ENCODE measurements around the gene CSDE1. TPM values are rescaled to one million over a fixed set of nuclear protein-coding genes. Genes with fewer than 3 reads are reported as not detected.
"Not testable (repeated sequence)": the region's sequence is repeated elsewhere in the genome, so short reads cannot be mapped to it uniquely, and the experiment has no call there.

CSDE1 gene
- total RNA-seq (2014; rRNA removed; shearing (Covaris generic)): 170 and 190 TPM in 2 replicates

GRCh38 chr1:114757455-114758255 lies at the start of gene CSDE1:
Gene CSDE1 (minus strand): TSS chr1:114757984. CDS start chr1:114739890, 18,094 bp downstream.
- in situ Hi-C loops (cut with HindIII; ENCODE audit: low sequenced_read_pairs): no loop called here

GRCh38 chr1:114804449-114804848 lies 46.7 kb upstream of the CSDE1 start:
- DNase-seq (ENCODE audit: low spot score); in situ Hi-C loops (cut with HindIII; ENCODE audit: low sequenced_read_pairs): not testable (repeated sequence)

More at GRCh38 chr1:114757455-114758255, at the start of gene CSDE1:
- peak; percentile 97 for DNase-seq (ENCODE audit: low spot score)

DNA sequence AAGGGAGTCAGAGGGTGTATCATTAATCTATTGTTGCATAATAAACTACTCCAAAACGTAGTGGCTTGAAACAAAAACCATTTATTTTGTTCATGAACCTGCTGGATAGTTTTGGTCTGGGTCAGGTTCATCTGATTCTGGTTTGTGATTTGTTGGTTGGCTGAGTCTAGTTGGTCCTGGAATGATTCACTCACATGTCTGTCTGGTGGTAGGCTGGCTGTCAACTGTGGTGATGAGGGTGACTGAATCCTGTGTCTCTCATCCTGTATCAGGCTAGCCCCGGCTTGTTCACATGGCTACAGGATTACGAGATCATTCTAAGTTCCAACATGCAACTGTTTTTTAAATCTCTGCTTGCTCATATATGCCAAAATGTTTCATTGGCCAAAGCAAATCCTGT lies 45.2 kb upstream of the CSDE1 start:
- in situ Hi-C loops (cut with HindIII; ENCODE audit: low sequenced_read_pairs): no loop called here
- DNase-seq (ENCODE audit: low spot score): no peak

GRCh38 chr1:114794038-114794437 lies 36.3 kb upstream of the CSDE1 start:
- no peak for DNase-seq (ENCODE audit: low spot score)
- in situ Hi-C loops (cut with HindIII; ENCODE audit: low sequenced_read_pairs): no loop called here

DNA sequence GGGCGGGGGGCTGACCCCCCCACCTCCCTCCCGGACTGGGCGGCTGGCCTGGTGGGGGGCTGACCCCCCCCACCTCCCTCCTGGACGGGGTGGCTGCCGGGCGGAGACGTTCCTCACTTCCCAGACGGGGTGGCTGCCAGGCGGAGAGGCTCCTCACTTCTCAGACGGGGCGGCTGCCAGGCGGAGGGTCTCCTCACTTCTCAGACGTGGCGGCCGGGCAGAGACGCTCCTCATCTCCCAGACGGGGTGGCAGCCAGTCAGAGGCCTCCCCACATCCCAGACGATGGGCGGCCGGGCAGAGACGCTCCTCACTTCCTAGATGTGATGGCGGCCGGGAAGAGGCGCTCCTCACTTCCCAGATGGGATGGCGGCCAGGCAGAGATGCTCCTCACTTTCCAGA lies 32.8 kb upstream of the CSDE1 start:
- in situ Hi-C loops (cut with HindIII; ENCODE audit: low sequenced_read_pairs); DNase-seq (ENCODE audit: low spot score): not testable (repeated sequence)

GRCh38 chr1:114786440-114786839 lies 28.7 kb upstream of the CSDE1 start:
- DNase-seq (ENCODE audit: low spot score); in situ Hi-C loops (cut with HindIII; ENCODE audit: low sequenced_read_pairs): not testable (repeated sequence)

- no peak for DNase-seq (ENCODE audit: low spot score)
- in situ Hi-C loops (cut with HindIII; ENCODE audit: low sequenced_read_pairs): no loop called here
Measured at GRCh38 chr1:114782476-114782875, 24.7 kb upstream of the CSDE1 start.

GRCh38 chr1:114780344-114781226 lies 22.8 kb upstream of the CSDE1 start, which contains the start of gene SIKE1:
Gene SIKE1 (minus strand): TSS chr1:114780685. CDS start chr1:114780607, 78 bp downstream.
- peak; percentile 97 for DNase-seq (ENCODE audit: low spot score)
- in situ Hi-C loops (cut with HindIII; ENCODE audit: low sequenced_read_pairs): no loop called here

GRCh38 chr1:114779722-114780121 lies 21.9 kb upstream of the CSDE1 start:
- in situ Hi-C loops (cut with HindIII; ENCODE audit: low sequenced_read_pairs): no loop called here
- DNase-seq (ENCODE audit: low spot score): no peak

- DNase-seq (ENCODE audit: low spot score); in situ Hi-C loops (cut with HindIII; ENCODE audit: low sequenced_read_pairs): not testable (repeated sequence)
Measured at GRCh38 chr1:114776726-114777125, 18.9 kb upstream of the CSDE1 start.

GRCh38 chr1:114771992-114772391 lies 14.2 kb upstream of the CSDE1 start:
- in situ Hi-C loops (cut with HindIII; ENCODE audit: low sequenced_read_pairs): no loop called here

GRCh38 chr1:114770989-114771388 lies 13.2 kb upstream of the CSDE1 start:
- in situ Hi-C loops (cut with HindIII; ENCODE audit: low sequenced_read_pairs): no loop called here
- no peak for DNase-seq (ENCODE audit: low spot score)

More at GRCh38 chr1:114771992-114772391, 14.2 kb upstream of the CSDE1 start:
- no peak for DNase-seq (ENCODE audit: low spot score)

DNA sequence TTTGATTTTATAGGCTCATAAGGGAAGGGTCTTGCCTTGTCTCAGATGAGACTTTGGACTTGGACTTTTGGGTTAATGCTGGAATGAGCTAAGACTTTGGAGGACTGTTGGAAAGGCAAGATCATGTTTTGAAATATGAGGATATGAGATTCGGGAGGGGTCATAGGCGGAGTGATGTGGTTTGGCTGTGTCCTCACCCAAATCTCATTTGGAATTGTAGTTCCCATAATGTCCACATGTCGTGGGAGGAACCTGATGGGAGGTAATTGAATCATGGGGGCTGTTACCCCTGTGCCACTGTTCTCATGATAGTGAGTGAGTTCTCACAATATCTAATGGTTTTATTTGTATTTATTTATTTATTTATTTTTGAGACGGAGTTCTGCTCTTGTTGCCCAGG lies 6.9 kb upstream of the CSDE1 start:
- in situ Hi-C loops (cut with HindIII; ENCODE audit: low sequenced_read_pairs): no loop called here
- no peak for DNase-seq (ENCODE audit: low spot score)

DNA sequence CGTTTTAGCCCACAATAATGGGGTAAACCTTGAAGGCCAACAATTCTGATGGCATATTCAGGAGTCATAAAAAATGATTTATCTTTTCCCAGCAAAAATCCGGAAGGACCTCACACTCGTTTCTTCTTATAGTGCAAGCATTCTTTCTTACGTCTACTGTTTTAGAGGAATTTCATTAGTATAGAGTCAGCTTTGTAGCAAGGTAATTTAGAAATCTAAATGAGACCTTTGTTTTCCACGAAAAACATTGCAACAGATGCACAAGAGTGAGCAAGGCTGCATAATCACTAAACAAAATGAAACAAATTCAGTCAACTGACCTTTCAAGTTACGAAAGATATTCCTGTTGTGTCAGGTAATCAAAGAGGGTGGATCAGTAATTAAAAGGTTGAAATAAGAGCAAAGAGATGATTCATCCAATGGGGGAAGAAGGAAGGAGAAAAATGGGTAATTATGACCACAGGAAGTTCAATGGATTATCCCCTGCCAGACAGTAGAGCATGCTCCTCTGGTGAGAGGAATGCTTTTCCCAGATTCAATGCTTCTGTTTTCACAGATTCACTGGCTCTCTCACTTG lies 560 bp upstream of the CSDE1 start:
- DNase-seq (ENCODE audit: low spot score): no peak
- in situ Hi-C loops (cut with HindIII; ENCODE audit: low sequenced_read_pairs): no loop called here

DNA sequence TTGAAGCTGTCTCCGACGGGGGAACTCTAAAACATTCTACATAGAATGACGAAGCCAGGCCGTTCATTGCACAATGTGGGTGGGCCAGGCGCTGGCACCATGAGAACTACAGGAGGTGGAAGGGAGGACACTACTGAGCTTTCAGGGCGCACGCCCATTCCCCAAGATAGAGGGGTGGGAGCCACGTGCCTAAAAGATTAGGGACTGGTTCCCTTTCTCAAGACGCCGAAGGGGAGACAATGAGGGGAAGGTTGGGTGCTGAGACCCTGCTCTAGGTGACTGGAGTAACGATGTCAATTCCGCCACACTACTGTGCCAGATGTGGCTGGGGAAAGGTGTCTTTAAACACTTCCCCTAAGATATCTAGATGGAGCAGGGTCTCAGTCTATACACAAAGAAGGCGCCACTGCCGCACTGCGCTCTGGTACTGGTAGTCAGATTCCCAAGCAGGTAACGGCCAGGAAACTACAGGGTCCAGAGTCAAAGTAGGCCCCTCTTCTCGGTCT lies 782 bp downstream of the CSDE1 start:
- DNase-seq (ENCODE audit: low spot score): no peak

DNA sequence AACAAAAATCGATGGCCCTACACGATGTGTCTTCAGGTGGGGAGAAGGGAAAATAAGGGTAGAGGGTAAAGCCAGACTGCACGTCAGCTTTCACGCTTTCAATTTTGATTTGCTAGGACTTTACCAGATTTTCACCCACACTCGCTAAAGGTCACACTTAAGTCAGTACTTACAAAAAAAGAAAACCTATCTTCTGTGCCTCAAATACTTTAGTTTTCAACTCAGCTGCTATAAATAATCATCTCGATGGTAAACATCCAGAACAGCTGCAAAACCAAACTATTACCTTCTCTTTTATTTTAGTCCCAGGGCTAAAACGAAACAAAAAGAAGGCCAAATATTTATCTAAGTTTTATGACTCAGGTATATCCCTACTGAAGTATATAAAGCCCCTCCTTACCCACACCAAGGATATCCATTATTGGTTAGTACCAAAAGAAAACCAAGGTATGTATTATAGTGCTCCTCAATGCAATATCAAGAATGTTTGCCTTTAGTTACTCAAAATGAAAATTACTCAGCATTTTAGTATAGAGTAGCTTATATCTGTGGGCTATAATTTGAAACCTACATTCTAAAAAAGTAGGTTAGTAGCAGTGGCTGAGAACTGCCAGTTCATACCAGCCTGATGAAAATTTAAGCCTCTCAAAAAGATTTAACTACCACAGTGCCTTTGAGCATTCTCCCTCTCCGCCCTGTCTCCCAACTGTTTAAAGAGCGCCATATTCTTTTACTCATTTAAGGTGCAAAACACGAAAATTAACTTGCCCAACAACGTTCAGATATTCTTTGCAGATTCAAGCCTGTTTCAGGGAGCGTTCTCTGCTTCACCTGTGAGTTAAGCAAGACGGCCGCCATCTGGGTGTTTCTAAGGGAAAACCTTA lies 1.5 kb downstream of the CSDE1 start:
- DNase-seq (ENCODE audit: low spot score): no peak
- in situ Hi-C loops (cut with HindIII; ENCODE audit: low sequenced_read_pairs): no loop called here

More for the DNA sequence above, 782 bp downstream of the CSDE1 start:
- in situ Hi-C loops (cut with HindIII; ENCODE audit: low sequenced_read_pairs): no loop called here

GRCh38 chr1:114755006-114755931 lies 2.5 kb downstream of the CSDE1 start:
- in situ Hi-C loops (cut with HindIII; ENCODE audit: low sequenced_read_pairs): no loop called here
- DNase-seq (ENCODE audit: low spot score): no peak
